SK-N-SH (cell line): Measurements from ENCODE around the gene BMP4. TPM values are rescaled to one million over a fixed set of nuclear protein-coding genes. Genes with fewer than 3 reads are reported as not detected.

Experiments
- CTCF ChIA-PET: fragments of 300-600, 350-600 bp; formaldehyde crosslinking; extraction: SDS; loops from one replicate; lab custom pipeline; 2021; lab: Yijun Ruan, JAX
- POLR2A ChIA-PET: fragments of 350-600 bp; sonication (Branson Sonifier 250); formaldehyde crosslinking; extraction: SDS; loops from one replicate; lab custom pipeline; 2020; ENCODE audit warnings: antibody characterized with exemption, inconsistent platforms; lab: Yijun Ruan, JAX
- DNase-seq: peaks from one replicate; pipeline ENCODE4 v3.0.0; 2012
- H2AFZ ChIP-seq: fragments of 200-600 bp; sonication (generic); 2 replicates; pipeline ENCODE4 v1.8.1; 2016; ENCODE audit warnings: antibody characterized with exemption, mild to moderate bottlenecking, low read depth
- H3F3A ChIP-seq: fragments of 200-600 bp; sonication (generic); replicated peaks from 2 replicates; pipeline ENCODE3; 2016; ENCODE audit warnings: antibody characterized with exemption, mild to moderate bottlenecking; ENCODE audit not compliant: insufficient read depth
- H3K27ac ChIP-seq, 2 experiments: fragments of 200-500 bp in 1 of 2; fragments of 200-600 bp in 1 of 2; sonication (Bioruptor generic) in 1 of 2; sonication (generic), shearing (Covaris generic) in 1 of 2; 2 replicates each; pipeline versions ENCODE4 v1.5.1 to v1.6.1; 2014 to 2016; ENCODE audit warnings: low read depth in 2 of 2, inconsistent platforms in 1 of 2, low read length in 1 of 2, mild to moderate bottlenecking in 1 of 2, mixed read lengths in 1 of 2
- H3K27me3 ChIP-seq: fragments of 200-600 bp; sonication (generic), shearing (Covaris generic); 2 replicates; pipeline ENCODE4 v1.6.1; 2016; ENCODE audit warnings: mixed run types; ENCODE audit not compliant: insufficient read depth
- H3K36me3 ChIP-seq, 2 experiments: fragments of 200-500 bp in 1 of 2; fragments of 200-600 bp in 1 of 2; sonication (Bioruptor generic) in 1 of 2; sonication (generic) in 1 of 2; replicated peaks in 1 of 2; 2 replicates each; pipeline versions ENCODE3 to v1.5.1; 2014 to 2016; ENCODE audit warnings: low read length in 1 of 2, mild to moderate bottlenecking in 1 of 2; ENCODE audit not compliant: insufficient read depth in 2 of 2, control insufficient read depth in 1 of 2
- H3K4me1 ChIP-seq, 2 experiments: fragments of 200-500 bp in 1 of 2; fragments of 200-600 bp in 1 of 2; sonication (Bioruptor generic) in 1 of 2; sonication (generic), shearing (Covaris generic) in 1 of 2; 2 replicates each; pipeline versions ENCODE4 v1.5.1 to v1.6.1; 2014 to 2016; ENCODE audit warnings: low read depth in 1 of 2, low read length in 1 of 2, mixed run types in 1 of 2; ENCODE audit not compliant: insufficient read depth in 2 of 2, control insufficient read depth in 1 of 2
- H3K4me2 ChIP-seq: fragments of 200-600 bp; sonication (generic), shearing (Covaris generic); 2 replicates; pipeline ENCODE4 v1.6.1; 2017; ENCODE audit warnings: mixed run types
- H3K4me3 ChIP-seq, 2 experiments: fragments of 200-500 bp in 1 of 2; fragments of 200-600 bp in 1 of 2; sonication (Bioruptor generic) in 1 of 2; sonication (generic), shearing (Covaris generic) in 1 of 2; 2 replicates each; pipeline versions ENCODE4 v1.5.1 to v1.8.1; 2014 to 2016; ENCODE audit warnings: low read depth in 2 of 2, inconsistent platforms in 1 of 2, low read length in 1 of 2, mild to moderate bottlenecking in 1 of 2, mixed read lengths in 1 of 2, moderate library complexity in 1 of 2
- H3K79me2 ChIP-seq: fragments of 200-600 bp; sonication (generic); 2 replicates; pipeline ENCODE4 v1.8.1; 2017; ENCODE audit warnings: mild to moderate bottlenecking; ENCODE audit not compliant: insufficient read depth
- H3K9ac ChIP-seq: fragments of 200-600 bp; sonication (generic); 2 replicates; pipeline ENCODE4 v1.6.1; 2017; ENCODE audit warnings: mixed run types
- H3K9me2 ChIP-seq: fragments of 200-600 bp; sonication (generic); 2 replicates; pipeline ENCODE4 v1.6.1; 2017; ENCODE audit warnings: mixed run types
- H3K9me3 ChIP-seq: fragments of 200-600 bp; sonication (generic); 2 replicates; pipeline ENCODE4 v1.6.1; 2017; ENCODE audit warnings: mixed run types, mild to moderate bottlenecking, moderate library complexity
- H4K20me1 ChIP-seq: fragments of 200-600 bp; sonication (generic); 2 replicates; pipeline ENCODE4 v1.6.1; 2017; ENCODE audit warnings: mild to moderate bottlenecking, mixed run types; ENCODE audit not compliant: insufficient read depth
- CHD2 ChIP-seq: fragments of 150-350 bp; IDR thresholded peaks from 2 replicates; pipeline ENCODE4 v1.6.1; 2018; ENCODE audit warnings: low read length; ENCODE audit not compliant: partially characterized antibody
- EP300 ChIP-seq, 2 experiments: IDR thresholded peaks; 2 replicates each; pipeline versions ENCODE4 v1.4.0 to v1.6.1; 2012; ENCODE audit warnings: borderline replicate concordance in 1 of 2, low read depth in 1 of 2, low read length in 1 of 2
- EZH2phosphoT487 ChIP-seq: fragments of 200-600 bp; sonication (generic); IDR thresholded peaks from 2 replicates; pipeline ENCODE4 v1.6.1; 2017; ENCODE audit warnings: low read depth, mixed run types, mild to moderate bottlenecking, antibody characterized with exemption, moderate library complexity, borderline replicate concordance
- FOXJ3 ChIP-seq: sonication (generic); formaldehyde crosslinking; IDR thresholded peaks from 2 replicates; pipeline ENCODE4 v1.5.1; 2020; ENCODE audit warnings: mild to moderate bottlenecking, missing genetic modification reagents
- FOXM1 ChIP-seq: IDR thresholded peaks from 2 replicates; pipeline ENCODE4 v1.4.0; 2012; ENCODE audit warnings: low read depth, mild to moderate bottlenecking
- GABPA ChIP-seq: IDR thresholded peaks from 2 replicates; pipeline ENCODE4 v1.4.0; 2012; ENCODE audit warnings: low read depth, mild to moderate bottlenecking
- GATA2 ChIP-seq: sonication (generic); formaldehyde crosslinking; IDR thresholded peaks from 2 replicates; pipeline ENCODE4 v1.5.0; 2020; ENCODE audit warnings: mild to moderate bottlenecking, missing genetic modification reagents
- MXI1 ChIP-seq: IDR thresholded peaks from 2 replicates; pipeline ENCODE4 v1.6.1; 2012; ENCODE audit warnings: mild to moderate bottlenecking, low read depth, low read length, improper control_type of control experiment
- POLR2AphosphoS5 ChIP-seq: IDR thresholded peaks from 2 replicates; pipeline ENCODE4 v1.6.1; 2012; ENCODE audit warnings: low read depth, low read length
- RXRA ChIP-seq: IDR thresholded peaks from 2 replicates; pipeline ENCODE4 v1.4.0; 2012; ENCODE audit warnings: low read depth, mild to moderate bottlenecking, borderline replicate concordance
- SIN3A ChIP-seq: IDR thresholded peaks from 2 replicates; pipeline ENCODE4 v1.6.1; 2012; ENCODE audit warnings: low read depth, mild to moderate bottlenecking, low read length, moderate library complexity, borderline replicate concordance
- TAF1 ChIP-seq: IDR thresholded peaks from 2 replicates; pipeline ENCODE4 v1.6.1; 2012; ENCODE audit warnings: low read depth, mild to moderate bottlenecking, low read length, moderate library complexity, borderline replicate concordance
- TCF12 ChIP-seq: IDR thresholded peaks from 2 replicates; pipeline ENCODE4 v1.4.0; 2012
- TEAD4 ChIP-seq: IDR thresholded peaks from 2 replicates; pipeline ENCODE4 v1.4.0; 2012; ENCODE audit warnings: mild to moderate bottlenecking, borderline replicate concordance; ENCODE audit not compliant: insufficient read depth
- WGBS: methylation state at CpG from one replicate; pipeline ENCODE4 v1.1.6; 2017; ENCODE audit warnings: low lambda C conversion rate; 5-methylcytosine and 5-hydroxymethylcytosine counted together
- polyA plus RNA-seq, 3 experiments: library from polyadenylated mRNA; depleted of rRNA; stranded (reverse); fragments of >200 nt; gene quantifications; 2 replicates each; pipeline ENCODE4 v1.2.3, GENCODE V29; 2012
- TF ChIP-seq, protein P1 (sequence below): fragments of 150-350 bp; IDR thresholded peaks from 2 replicates; pipeline ENCODE4 v1.6.1; 2017; ENCODE audit warnings: antibody characterized with exemption, low read length, low read depth, borderline replicate concordance
- TF ChIP-seq, protein P2 (sequence below): IDR thresholded peaks from 2 replicates; pipeline ENCODE4 v1.4.0; 2012; ENCODE audit warnings: low read depth

The BMP4 gene
- polyA plus RNA-seq, 1 of the 3 experiments (the other 2 are of a cell fraction), result not detected

DNA sequence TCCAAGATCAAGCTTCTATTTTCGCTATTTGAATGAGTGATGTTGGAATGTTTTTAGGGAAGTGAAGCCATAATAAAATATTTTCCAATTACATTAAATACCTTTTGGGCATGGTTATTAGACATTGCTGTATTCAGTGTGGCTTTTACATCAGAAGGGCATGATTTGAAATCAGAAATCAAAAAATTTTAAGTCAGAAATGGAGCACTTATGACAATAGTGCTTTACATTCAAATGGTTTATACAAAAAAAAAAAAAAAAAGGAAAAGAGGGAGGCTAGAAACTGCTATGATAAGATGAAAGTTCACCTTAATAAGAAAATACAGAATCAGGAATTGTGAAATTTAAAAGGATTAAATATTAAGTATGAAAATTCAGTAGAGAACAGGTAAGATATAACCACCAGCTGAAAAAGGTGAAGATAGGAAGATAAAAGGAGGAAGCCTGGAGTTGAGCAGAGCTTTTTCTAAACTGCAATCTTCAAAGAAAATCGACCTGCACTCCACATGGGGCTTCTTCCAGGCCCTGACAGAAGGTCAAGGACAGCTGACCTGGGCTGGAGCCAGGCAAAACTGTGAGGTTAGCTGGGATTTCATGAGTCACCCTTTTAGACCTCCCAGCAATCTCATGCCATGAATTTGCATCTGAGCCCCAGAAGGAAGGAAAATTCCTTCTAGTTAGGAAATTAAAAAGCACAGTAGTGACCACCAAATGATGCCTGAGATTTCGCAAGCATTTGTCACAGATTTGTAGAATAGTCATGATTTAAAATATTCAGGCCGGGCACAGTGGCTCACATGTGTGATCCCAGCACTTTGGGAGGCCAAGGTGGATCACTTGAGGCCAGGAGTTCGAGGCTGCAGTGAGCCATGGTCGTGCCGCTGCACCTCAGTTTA lies 23.4 kb upstream of the BMP4 start:
- Histone ChIP-seq H3K36me3 (no peaks in the 10 kb centered on the region), H3K27ac (no peak overlapping the region), H3K9me3 (no peaks in the 10 kb centered on the region), H3K9ac (no peak overlapping the region), H2AFZ (no peak overlapping the region), H3K4me1 (no peaks in the 10 kb centered on the region), H3K27me3 (peaks cover 9% of the 10 kb centered on the region; the same call in 1 of the 2 replicates), H4K20me1 (no peaks in the 10 kb centered on the region), H3K4me3 (no peak overlapping the region), H3K9me2 (no peaks in the 10 kb centered on the region), H3K4me2 (no peak overlapping the region), H3F3A (no peaks in the 10 kb centered on the region), H3K79me2 (no peaks in the 10 kb centered on the region)
- WGBS, result 23% methylated on average over 7 of the region's 7 CpGs
- no peak for DNase-seq
- POLR2A ChIA-PET, result no interaction called here
- CTCF ChIA-PET, result no interaction called here
- no peak for TF ChIP-seq SIN3A
- TF ChIP-seq GATA2 (CRISPR knock-in tag), result no peak
- TF ChIP-seq FOXJ3, result no peak
- no peak for TF ChIP-seq FOXM1
- TF ChIP-seq CHD2, result no peak
- TF ChIP-seq GABPA, result no peak

DNA sequence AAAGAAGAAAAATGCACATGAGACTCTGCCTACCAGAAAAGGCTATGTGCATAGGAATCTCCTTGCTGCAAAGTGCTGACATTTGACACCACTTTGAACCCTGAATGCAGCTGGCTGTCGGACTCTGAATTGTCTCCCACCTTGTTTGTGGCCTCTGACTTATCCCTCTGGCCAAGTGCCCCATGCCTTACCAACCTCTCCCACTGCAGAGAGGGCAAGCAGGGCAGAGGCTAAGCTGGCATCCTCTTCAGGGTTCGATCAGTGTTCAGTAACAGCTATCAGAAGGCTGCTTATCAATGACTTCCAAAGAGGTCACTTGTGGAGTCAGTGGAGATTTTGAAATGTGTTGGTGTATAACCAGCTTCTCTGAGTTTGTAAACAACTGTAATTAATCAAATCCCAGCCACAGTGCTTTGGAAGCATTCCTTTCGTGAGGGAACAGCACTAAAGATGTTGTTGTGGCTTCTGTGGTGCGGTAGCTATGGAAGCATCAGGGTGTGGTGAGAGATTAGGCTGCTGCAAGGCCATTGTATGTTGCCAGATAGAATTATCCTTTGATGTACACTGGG lies 22.6 kb upstream of the BMP4 start:
- CTCF ChIA-PET, result no interaction called here
- no peak overlapping the region for H3K4me2 ChIP-seq

More for the DNA sequence above, 22.6 kb upstream of the BMP4 start:
- H3K9me2 ChIP-seq, result no peaks in the 10 kb centered on the region
- no peaks in the 10 kb centered on the region for H3F3A ChIP-seq
- H3K4me3 ChIP-seq, result no peak overlapping the region
- WGBS, result 32% methylated on average over 4 of the region's 4 CpGs
- DNase-seq, result no peak
- no peaks in the 10 kb centered on the region for H4K20me1 ChIP-seq
- no peak overlapping the region for H3K9ac ChIP-seq
- no peak overlapping the region for H3K27ac ChIP-seq
- POLR2A ChIA-PET, result no interaction called here
- H3K79me2 ChIP-seq, result no peaks in the 10 kb centered on the region
- TF ChIP-seq GABPA (no peak), TCF12 (no peak), POLR2AphosphoS5 (no peak), TEAD4 (no peak), RXRA (no peak), GATA2 (CRISPR knock-in tag) (no peak), MXI1 (no peak), CHD2 (no peak), EP300 (IDR thresholded peaks at IDR 0.05; ENCODE audit: borderline replicate concordance in 1 of 2, low read depth in 1 of 2, low read length in 1 of 2) (no peak), TAF1 (no peak), FOXJ3 (no peak), EZH2phosphoT487 (no peak)
- TF ChIP-seq, protein P1, sequence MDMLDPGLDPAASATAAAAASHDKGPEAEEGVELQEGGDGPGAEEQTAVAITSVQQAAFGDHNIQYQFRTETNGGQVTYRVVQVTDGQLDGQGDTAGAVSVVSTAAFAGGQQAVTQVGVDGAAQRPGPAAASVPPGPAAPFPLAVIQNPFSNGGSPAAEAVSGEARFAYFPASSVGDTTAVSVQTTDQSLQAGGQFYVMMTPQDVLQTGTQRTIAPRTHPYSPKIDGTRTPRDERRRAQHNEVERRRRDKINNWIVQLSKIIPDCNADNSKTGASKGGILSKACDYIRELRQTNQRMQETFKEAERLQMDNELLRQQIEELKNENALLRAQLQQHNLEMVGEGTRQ, result no peak
- TF ChIP-seq, protein P2, sequence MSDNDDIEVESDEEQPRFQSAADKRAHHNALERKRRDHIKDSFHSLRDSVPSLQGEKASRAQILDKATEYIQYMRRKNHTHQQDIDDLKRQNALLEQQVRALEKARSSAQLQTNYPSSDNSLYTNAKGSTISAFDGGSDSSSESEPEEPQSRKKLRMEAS, result no peak
- no peaks in the 10 kb centered on the region for H3K9me3 ChIP-seq
- H2AFZ ChIP-seq, result no peak overlapping the region
- H3K4me1 ChIP-seq, result no peaks in the 10 kb centered on the region
- peaks cover 17% of the 10 kb centered on the region; the same call in 1 of the 2 replicates for H3K27me3 ChIP-seq
- H3K36me3 ChIP-seq, result no peaks in the 10 kb centered on the region
